ENCODE measurements around the gene LGALS9C. TPM values are rescaled to one million over a fixed set of nuclear protein-coding genes. Genes with fewer than 3 reads are reported as not detected.

The LGALS9C gene
- total RNA-seq, result not detected in 2 replicates

GRCh38 chr17:18476508-18477308, at the start of gene LGALS9C:
TSS of gene LGALS9C (plus strand) at chr17:18476789. CDS start at chr17:18476855, 66 bp downstream.

Other genes with a start within 250 kb of the LGALS9C start
- 248 and 284 TPM in 2 replicates for gene FLII, start 218.1 kb upstream of the LGALS9C start, total RNA-seq
- 17.0 and 19.5 TPM in 2 replicates for gene MIEF2, start 216.1 kb upstream of the LGALS9C start, total RNA-seq
- gene TOP3A, start 161.8 kb upstream of the LGALS9C start, total RNA-seq, result 24.2 and 25.9 TPM in 2 replicates
- gene SMCR8, start 161.5 kb upstream of the LGALS9C start, total RNA-seq, result 6.5 and 7.2 TPM in 2 replicates
- 32.8 and 40.3 TPM in 2 replicates for gene SHMT1, start 113.2 kb upstream of the LGALS9C start, total RNA-seq
- not detected in 2 replicates for gene EVPLL, start 99.0 kb upstream of the LGALS9C start, total RNA-seq
- not detected in 2 replicates for gene TBC1D28, start 167.6 kb downstream of the LGALS9C start, total RNA-seq
- gene FOXO3B, start 205.5 kb downstream of the LGALS9C start, total RNA-seq, result 6.1 and 7.3 TPM in 2 replicates

Data from bronchus fibroblast of lung (primary cell).